Astrocyte (in vitro differentiated cells and primary cell): ENCODE data around the gene MFSD1. TPM values are rescaled to one million over a fixed set of nuclear protein-coding genes. Genes with fewer than 3 reads are reported as not detected.

Experiments
- DNase-seq: peaks from one replicate; pipeline ENCODE4 v3.0.0-alpha.2; 2010; ENCODE audit warnings: low read depth
- FAIRE-seq: peaks from 2 replicates; lab custom pipeline; 2011; peaks lifted over from hg19 to GRCh38; lab: Jason Lieb, UNC
- H2AFZ ChIP-seq: 2 replicates; pipeline ENCODE4 v1.6.0; 2012; ENCODE audit warnings: low read depth, low read length, inconsistent platforms
- H3K27ac ChIP-seq: 2 replicates; pipeline ENCODE4 v1.5.1; 2011; ENCODE audit warnings: low read depth, low read length, inconsistent platforms
- H3K27me3 ChIP-seq: 2 replicates; pipeline ENCODE4 v1.6.0; 2011; ENCODE audit warnings: low read length, inconsistent platforms; ENCODE audit not compliant: insufficient read depth
- H3K36me3 ChIP-seq: 2 replicates; pipeline ENCODE4 v1.5.1; 2011; ENCODE audit warnings: low read length, inconsistent platforms; ENCODE audit not compliant: insufficient read depth
- H3K4me1 ChIP-seq: 2 replicates; pipeline ENCODE4 v1.5.1; 2011; ENCODE audit warnings: low read length, inconsistent platforms; ENCODE audit not compliant: insufficient read depth
- H3K4me2 ChIP-seq: 2 replicates; pipeline ENCODE4 v1.6.0; 2012; ENCODE audit warnings: low read length, inconsistent platforms
- H3K4me3 ChIP-seq: 2 replicates; pipeline ENCODE4 v1.5.1; 2011; ENCODE audit warnings: low read depth, mild to moderate bottlenecking, low read length, inconsistent platforms; ENCODE audit not compliant: insufficient read depth
- H3K79me2 ChIP-seq: 2 replicates; pipeline ENCODE4 v1.6.0; 2012; ENCODE audit warnings: mild to moderate bottlenecking, low read length, inconsistent platforms; ENCODE audit not compliant: insufficient read depth
- H3K9ac ChIP-seq: 2 replicates; pipeline ENCODE4 v1.6.0; 2012; ENCODE audit warnings: mild to moderate bottlenecking, low read length, inconsistent platforms
- H3K9me3 ChIP-seq: 2 replicates; pipeline ENCODE4 v1.5.1; 2012; ENCODE audit warnings: low read depth, mild to moderate bottlenecking, low read length, inconsistent platforms; ENCODE audit not compliant: insufficient read depth
- H4K20me1 ChIP-seq: 2 replicates; pipeline ENCODE4 v1.6.0; 2012; ENCODE audit warnings: low read length, inconsistent platforms; ENCODE audit not compliant: insufficient read depth
- H3K27ac Mint-ChIP-seq: one replicate; pipeline ENCODE4 v1.8.0; 2021; ENCODE audit warnings: mild to moderate bottlenecking, mixed read lengths; ENCODE audit not compliant: unreplicated experiment
- H3K27me3 Mint-ChIP-seq: one replicate; pipeline ENCODE4 v1.8.0; 2021; ENCODE audit warnings: low read depth, mixed read lengths; ENCODE audit not compliant: unreplicated experiment
- H3K36me3 Mint-ChIP-seq: one replicate; pipeline ENCODE4 v1.8.0; 2021; ENCODE audit warnings: low read depth, mixed read lengths; ENCODE audit not compliant: unreplicated experiment
- H3K4me1 Mint-ChIP-seq: one replicate; pipeline ENCODE4 v1.8.0; 2021; ENCODE audit warnings: low read depth, mixed read lengths; ENCODE audit not compliant: unreplicated experiment
- H3K4me3 Mint-ChIP-seq: one replicate; pipeline ENCODE4 v1.8.0; 2021; ENCODE audit warnings: mild to moderate bottlenecking, moderate library complexity, mixed read lengths; ENCODE audit not compliant: unreplicated experiment
- H3K9me3 Mint-ChIP-seq: one replicate; pipeline ENCODE4 v1.8.0; 2021; ENCODE audit warnings: mild to moderate bottlenecking, mixed read lengths; ENCODE audit not compliant: unreplicated experiment
- CTCF ChIP-seq: IDR thresholded peaks from 2 replicates; pipeline ENCODE4 v1.5.1; 2011; ENCODE audit warnings: low read depth, mild to moderate bottlenecking, inconsistent platforms, low read length, moderate library complexity; ENCODE audit not compliant: insufficient read depth
- EZH2 ChIP-seq: IDR thresholded peaks from 2 replicates; pipeline ENCODE4 v1.6.1; 2012; ENCODE audit warnings: mild to moderate bottlenecking, low read length, inconsistent platforms; ENCODE audit not compliant: insufficient read depth
- total RNA-seq: library from RNA; stranded (reverse); gene quantifications from 2 replicates; pipeline ENCODE4 v1.2.1, GENCODE V29; 2021

MFSD1 gene
- total RNA-seq, 1 donor from 2014 or later = 62.2 TPM

- Mint-ChIP-seq H3K27ac (no peak overlapping the region), H3K4me1 (peaks cover 29% of the 10 kb centered on the region), H3K9me3 (no peaks in the 10 kb centered on the region), H3K4me3 (no peak overlapping the region), H3K36me3 (peaks cover 2% of the 10 kb centered on the region), H3K27me3 (peaks cover 4% of the 10 kb centered on the region)
- Histone ChIP-seq H3K4me3 (no peak overlapping the region), H3K79me2 (no peaks in the 10 kb centered on the region), H3K9me3 (no peaks in the 10 kb centered on the region), H3K9ac (no peak overlapping the region), H3K4me2 (no peak overlapping the region), H3K27ac (no peak overlapping the region), H2AFZ (no peak overlapping the region), H3K27me3 (no peaks in the 10 kb centered on the region), H3K4me1 (peaks cover 31% of the 10 kb centered on the region), H3K36me3 (no peaks in the 10 kb centered on the region), H4K20me1 (no peaks in the 10 kb centered on the region)
- TF ChIP-seq CTCF (no peak), EZH2 (no peak)
- DNase-seq (no peak), FAIRE-seq (no peak)
Observed at GRCh38 chr3:158771577-158771976, 30.3 kb upstream of the MFSD1 start.

GRCh38 chr3:158771982-158772381 lies 29.9 kb upstream of the MFSD1 start:
- Histone ChIP-seq H3K4me3 (no peak overlapping the region), H3K9ac (no peak overlapping the region), H4K20me1 (no peaks in the 10 kb centered on the region), H3K27me3 (no peaks in the 10 kb centered on the region), H3K27ac (no peak overlapping the region), H3K79me2 (no peaks in the 10 kb centered on the region), H3K4me1 (peaks cover 31% of the 10 kb centered on the region), H2AFZ (no peak overlapping the region), H3K4me2 (no peak overlapping the region), H3K36me3 (no peaks in the 10 kb centered on the region), H3K9me3 (no peaks in the 10 kb centered on the region)
- Mint-ChIP-seq H3K27me3 (peaks cover 4% of the 10 kb centered on the region), H3K9me3 (no peaks in the 10 kb centered on the region), H3K36me3 (no peaks in the 10 kb centered on the region), H3K27ac (no peak overlapping the region), H3K4me3 (no peak overlapping the region), H3K4me1 (peaks cover 29% of the 10 kb centered on the region)
- FAIRE-seq (no peak), DNase-seq (no peak)
- TF ChIP-seq CTCF (no peak), EZH2 (no peak)

- Histone ChIP-seq H3K9ac (no peak overlapping the region), H3K79me2 (no peaks in the 10 kb centered on the region), H4K20me1 (no peaks in the 10 kb centered on the region), H3K4me1 (peaks cover 26% of the 10 kb centered on the region), H3K9me3 (no peaks in the 10 kb centered on the region), H3K36me3 (no peaks in the 10 kb centered on the region), H3K4me2 (no peak overlapping the region), H3K4me3 (no peak overlapping the region), H3K27ac (no peak overlapping the region), H3K27me3 (no peaks in the 10 kb centered on the region), H2AFZ (no peak overlapping the region)
- Mint-ChIP-seq H3K4me1 (peaks cover 27% of the 10 kb centered on the region), H3K36me3 (no peaks in the 10 kb centered on the region), H3K27me3 (peaks cover 4% of the 10 kb centered on the region), H3K4me3 (no peak overlapping the region), H3K27ac (no peak overlapping the region), H3K9me3 (no peaks in the 10 kb centered on the region)
- FAIRE-seq (no peak), DNase-seq (no peak)
- TF ChIP-seq EZH2 = no peak
- no peak for TF ChIP-seq CTCF
Observed at GRCh38 chr3:158773166-158773565, 28.7 kb upstream of the MFSD1 start.
